ENCODE measurements around the gene UGP2.

GRCh38 chr2:63819765-63820717, 21.7 kb upstream of the UGP2 start:
- TF ChIP-seq CTCF (IDR thresholded peaks at IDR 0.05; ENCODE audit: low read depth, low read length) (no peak), POLR2A (IDR thresholded peaks at IDR 0.05; ENCODE audit: extremely low read depth, insufficient read length) (no peak), MAX (IDR thresholded peaks at IDR 0.05; ENCODE audit: low read depth, low read length) (peak; percentile 96)
